G401.6 (cell line): Measurements from ENCODE around the gene DGKB.

Source experiments
- FAIRE-seq: peaks from 2 replicates; lab custom pipeline; 2012; peaks lifted over from hg19 to GRCh38; lab: Jason Lieb, UNC

Gene DGKB

GRCh38 chr7:14859267-14859666 is 43.3 kb downstream of the DGKB start:
- no peak for FAIRE-seq

- FAIRE-seq = no peak
These were observed 43.7 kb downstream of the DGKB start for GRCh38 chr7:14858866-14859265.

GRCh38 chr7:14858410-14858809 is 44.1 kb downstream of the DGKB start:
- FAIRE-seq = no peak

- FAIRE-seq = peak; percentile 69
These were observed 47.3 kb downstream of the DGKB start for GRCh38 chr7:14855033-14855794.

- no peak for FAIRE-seq
These were observed 48.1 kb downstream of the DGKB start for GRCh38 chr7:14854471-14854870.

- no peak for FAIRE-seq
These were observed 50.9 kb downstream of the DGKB start for GRCh38 chr7:14851610-14852009.

- no peak for FAIRE-seq
These were observed 52.5 kb downstream of the DGKB start for GRCh38 chr7:14850039-14850438.

GRCh38 chr7:14846405-14846804 is 56.1 kb downstream of the DGKB start:
- FAIRE-seq = no peak

- no peak for FAIRE-seq
These were observed 58.8 kb downstream of the DGKB start for GRCh38 chr7:14843755-14844154.

- no peak for FAIRE-seq
These were observed 60.0 kb downstream of the DGKB start for GRCh38 chr7:14842523-14842922.

- FAIRE-seq = no peak
These were observed 60.7 kb downstream of the DGKB start for GRCh38 chr7:14841869-14842268.

GRCh38 chr7:14841086-14841485 is 61.5 kb downstream of the DGKB start:
- FAIRE-seq = no peak

- no peak for FAIRE-seq
These were observed 63.2 kb downstream of the DGKB start for GRCh38 chr7:14839307-14839706.

GRCh38 chr7:14837216-14837615 is 65.3 kb downstream of the DGKB start:
- no peak for FAIRE-seq

- FAIRE-seq = no peak
These were observed 65.9 kb downstream of the DGKB start for GRCh38 chr7:14836571-14837189.

GRCh38 chr7:14836006-14836405 is 66.5 kb downstream of the DGKB start:
- FAIRE-seq = no peak

- no peak for FAIRE-seq
These were observed 67.2 kb downstream of the DGKB start for GRCh38 chr7:14835384-14835783.

- FAIRE-seq = no peak
These were observed 67.7 kb downstream of the DGKB start for GRCh38 chr7:14834883-14835282.

- no peak for FAIRE-seq
These were observed 68.1 kb downstream of the DGKB start for GRCh38 chr7:14834456-14834855.

GRCh38 chr7:14833707-14834106 is 68.8 kb downstream of the DGKB start:
- no peak for FAIRE-seq

- FAIRE-seq = no peak
These were observed 74.5 kb downstream of the DGKB start for GRCh38 chr7:14828053-14828452.

- no peak for FAIRE-seq
These were observed 76.1 kb downstream of the DGKB start for GRCh38 chr7:14826426-14826825.

- FAIRE-seq = no peak
These were observed 76.6 kb downstream of the DGKB start for GRCh38 chr7:14825912-14826311.

- no peak for FAIRE-seq
These were observed 80.1 kb downstream of the DGKB start for GRCh38 chr7:14822481-14822854.
